Activated CD4-positive, alpha-beta memory T cell treated with anti-CD3 and anti-CD28 coated beads for 36 hours (primary cell): ENCODE measurements around the gene ADAMTS12. TPM values are rescaled to one million over a fixed set of nuclear protein-coding genes. Genes with fewer than 3 reads are reported as not detected.
"Not testable (repeated sequence)": the region's sequence is repeated elsewhere in the genome, so short reads cannot be mapped to it uniquely, and the experiment has no call there.

Experiments used
- CTCF ChIA-PET: fragments of 350-600 bp; sonication (Branson Sonifier 250); formaldehyde crosslinking; loops from one replicate; lab custom pipeline; 2021; ENCODE audit warnings: antibody characterized with exemption, inconsistent platforms; lab: Charles Lee
- POLR2A ChIA-PET: fragments of 350-600 bp; sonication (Branson Sonifier 250); formaldehyde crosslinking; loops from one replicate; lab custom pipeline; 2021; ENCODE audit warnings: antibody characterized with exemption; lab: Charles Lee
- DNase-seq: peaks from one replicate; pipeline ENCODE4 v3.0.0-alpha.2; 2020
- H3K27ac Mint-ChIP-seq: one replicate; pipeline ENCODE4 v1.8.0; 2021; ENCODE audit warnings: mixed read lengths
- H3K27me3 Mint-ChIP-seq: one replicate; pipeline ENCODE4 v1.8.0; 2021; ENCODE audit warnings: mixed read lengths
- H3K36me3 Mint-ChIP-seq: one replicate; pipeline ENCODE4 v1.8.0; 2021; ENCODE audit warnings: mixed read lengths
- H3K4me1 Mint-ChIP-seq: one replicate; pipeline ENCODE4 v1.8.0; 2021; ENCODE audit warnings: low read depth, mixed read lengths
- H3K4me3 Mint-ChIP-seq: one replicate; pipeline ENCODE4 v1.8.0; 2021; ENCODE audit warnings: mild to moderate bottlenecking, mixed read lengths
- H3K9me3 Mint-ChIP-seq: one replicate; pipeline ENCODE4 v1.8.0; 2021; ENCODE audit warnings: mixed read lengths
- intact Hi-C: fragments of 100-400 bp; cut with micrococcal nuclease; formaldehyde crosslinking; loops from one replicate; pipeline ENCODE4 v1.15.1; 2023
- total RNA-seq, 2 experiments: library from RNA; stranded (reverse); gene quantifications; one replicate each; pipeline ENCODE4 v1.2.3, GENCODE V29; 2021

The ADAMTS12 gene
- total RNA-seq, 2 experiments from 2014 or later = not detected

DNA sequence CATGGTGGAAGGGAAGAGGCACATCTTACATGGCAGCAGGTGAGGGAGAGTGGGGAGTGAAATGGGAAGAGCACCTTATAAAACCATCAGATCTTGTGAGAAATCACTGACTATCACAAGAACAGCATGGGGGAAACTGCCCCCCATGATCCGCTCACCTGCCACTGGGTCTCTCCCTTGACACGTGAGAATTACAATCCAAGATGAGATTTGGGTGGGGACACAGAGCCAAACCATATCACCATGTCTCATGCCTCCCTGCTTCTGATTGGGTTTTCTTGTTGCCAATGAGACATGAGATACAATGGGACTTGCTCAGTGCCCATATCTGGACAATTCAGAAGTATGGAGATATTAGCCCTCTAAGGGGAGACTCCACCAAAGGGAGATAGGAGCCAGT is 353.6 kb downstream of the ADAMTS12 start:
- ChIA-PET CTCF (no interaction called here), POLR2A (no interaction called here)
- Mint-ChIP-seq H3K27ac (no peak overlapping the region), H3K4me3 (no peak overlapping the region), H3K27me3 (peaks cover 7% of the 10 kb centered on the region), H3K36me3 (no peaks in the 10 kb centered on the region), H3K9me3 (no peaks in the 10 kb centered on the region), H3K4me1 (no peaks in the 10 kb centered on the region)
- intact Hi-C loops = no loop called here
- no peak for DNase-seq

DNA sequence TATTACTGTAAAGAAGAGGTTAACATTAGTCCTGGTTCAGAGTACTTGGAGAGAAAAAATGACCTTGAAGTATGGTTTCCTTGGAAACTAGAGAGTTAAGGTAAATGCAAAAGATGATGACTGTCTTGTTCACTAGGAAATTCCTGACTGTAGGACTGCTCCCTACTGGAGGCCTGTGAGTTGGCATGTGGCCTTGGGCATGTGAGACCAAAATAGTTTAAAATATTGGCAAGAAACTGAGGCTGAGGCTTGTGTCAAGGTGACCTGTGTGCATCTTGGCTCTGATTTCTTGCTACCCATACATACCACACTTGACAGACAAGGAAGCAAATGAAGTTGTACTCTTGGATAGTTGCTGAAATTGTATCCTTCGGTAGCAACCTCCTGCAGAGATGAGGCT is 354.6 kb downstream of the ADAMTS12 start:
- Mint-ChIP-seq H3K27me3 (peaks cover 1% of the 10 kb centered on the region), H3K9me3 (no peaks in the 10 kb centered on the region), H3K27ac (no peak overlapping the region), H3K4me1 (no peaks in the 10 kb centered on the region), H3K4me3 (no peak overlapping the region), H3K36me3 (no peaks in the 10 kb centered on the region)
- ChIA-PET CTCF (interaction anchor here (0.5 kb wide), 1 partner anchor 47 kb away, joined by 3 read pairs; no protein-coding TSS in a partner anchor), POLR2A (no interaction called here)
- DNase-seq = no peak
- intact Hi-C loops = no loop called here

DNA sequence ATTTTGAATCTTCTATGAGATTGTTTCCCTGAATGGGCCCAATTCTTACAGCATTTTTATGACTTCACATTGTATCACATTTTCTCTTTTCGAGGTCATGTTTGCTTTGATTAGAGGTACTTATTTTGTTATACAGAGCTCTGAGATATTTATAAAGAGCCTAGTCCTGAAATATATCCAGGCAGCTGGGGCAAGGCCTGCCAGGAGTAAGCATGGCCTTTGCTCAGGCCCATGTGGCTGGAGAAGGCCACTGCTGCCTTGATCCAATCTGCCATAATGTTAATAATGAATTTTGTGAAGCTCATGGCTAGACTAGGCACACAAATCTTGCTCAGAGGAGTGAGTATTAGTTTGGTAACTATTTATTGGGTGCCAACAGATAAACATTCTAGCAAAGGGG is 355.0 kb downstream of the ADAMTS12 start:
- no peaks in the 10 kb centered on the region for H3K9me3 Mint-ChIP-seq
- intact Hi-C loops = no loop called here
- no peaks in the 10 kb centered on the region for H3K4me1 Mint-ChIP-seq
- peaks cover 1% of the 10 kb centered on the region for H3K27me3 Mint-ChIP-seq
- POLR2A ChIA-PET = no interaction called here
- CTCF ChIA-PET = interaction anchor here (0.5 kb wide), 1 partner anchor 47 kb away, joined by 3 read pairs; no protein-coding TSS in a partner anchor
- H3K36me3 Mint-ChIP-seq = no peaks in the 10 kb centered on the region
- no peak for DNase-seq
- no peak overlapping the region for H3K4me3 Mint-ChIP-seq
- H3K27ac Mint-ChIP-seq = no peak overlapping the region

DNA sequence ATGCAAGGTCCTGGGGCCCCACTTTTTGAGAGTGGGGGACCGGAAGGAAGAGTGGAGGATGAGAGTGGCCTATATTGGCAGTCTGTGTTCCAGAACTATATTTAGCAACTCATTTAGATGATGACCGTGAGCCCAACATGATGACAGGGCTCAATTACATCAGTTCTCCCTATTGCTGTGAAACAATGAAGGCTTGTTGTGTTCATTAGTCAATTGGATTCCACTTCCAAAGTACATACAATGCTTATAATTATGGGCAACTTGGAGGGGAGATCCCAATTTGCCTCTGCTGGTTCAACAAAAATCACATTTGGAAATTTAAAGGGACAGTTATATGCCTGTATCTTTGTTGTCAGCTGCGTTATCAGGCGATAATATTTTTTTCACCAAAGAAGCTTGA is 360.0 kb downstream of the ADAMTS12 start:
- CTCF ChIA-PET = no interaction called here
- intact Hi-C loops = no loop called here
- Mint-ChIP-seq H3K36me3 (no peaks in the 10 kb centered on the region), H3K4me3 (no peak overlapping the region), H3K27me3 (no peaks in the 10 kb centered on the region), H3K4me1 (no peaks in the 10 kb centered on the region), H3K27ac (no peak overlapping the region), H3K9me3 (no peaks in the 10 kb centered on the region)
- POLR2A ChIA-PET = no interaction called here
- no peak for DNase-seq

DNA sequence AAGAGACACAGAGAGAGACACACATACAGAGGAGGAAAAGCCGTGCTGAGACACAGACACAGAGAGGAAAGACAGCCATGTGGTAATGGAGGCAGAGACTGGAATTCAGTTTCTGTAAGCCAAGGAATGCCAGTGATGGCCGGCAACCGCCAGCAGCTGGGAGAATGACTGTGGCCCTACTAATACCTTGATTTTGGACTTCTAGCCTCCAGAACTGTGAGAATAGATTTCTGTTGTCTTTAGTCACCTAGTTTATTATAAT is 360.8 kb downstream of the ADAMTS12 start:
- Mint-ChIP-seq H3K4me1 (no peaks in the 10 kb centered on the region), H3K4me3 (no peak overlapping the region), H3K27ac (no peak overlapping the region), H3K36me3 (no peaks in the 10 kb centered on the region), H3K9me3 (no peaks in the 10 kb centered on the region), H3K27me3 (no peaks in the 10 kb centered on the region)
- POLR2A ChIA-PET = no interaction called here
- intact Hi-C loops = no loop called here
- CTCF ChIA-PET = no interaction called here
- no peak for DNase-seq

DNA sequence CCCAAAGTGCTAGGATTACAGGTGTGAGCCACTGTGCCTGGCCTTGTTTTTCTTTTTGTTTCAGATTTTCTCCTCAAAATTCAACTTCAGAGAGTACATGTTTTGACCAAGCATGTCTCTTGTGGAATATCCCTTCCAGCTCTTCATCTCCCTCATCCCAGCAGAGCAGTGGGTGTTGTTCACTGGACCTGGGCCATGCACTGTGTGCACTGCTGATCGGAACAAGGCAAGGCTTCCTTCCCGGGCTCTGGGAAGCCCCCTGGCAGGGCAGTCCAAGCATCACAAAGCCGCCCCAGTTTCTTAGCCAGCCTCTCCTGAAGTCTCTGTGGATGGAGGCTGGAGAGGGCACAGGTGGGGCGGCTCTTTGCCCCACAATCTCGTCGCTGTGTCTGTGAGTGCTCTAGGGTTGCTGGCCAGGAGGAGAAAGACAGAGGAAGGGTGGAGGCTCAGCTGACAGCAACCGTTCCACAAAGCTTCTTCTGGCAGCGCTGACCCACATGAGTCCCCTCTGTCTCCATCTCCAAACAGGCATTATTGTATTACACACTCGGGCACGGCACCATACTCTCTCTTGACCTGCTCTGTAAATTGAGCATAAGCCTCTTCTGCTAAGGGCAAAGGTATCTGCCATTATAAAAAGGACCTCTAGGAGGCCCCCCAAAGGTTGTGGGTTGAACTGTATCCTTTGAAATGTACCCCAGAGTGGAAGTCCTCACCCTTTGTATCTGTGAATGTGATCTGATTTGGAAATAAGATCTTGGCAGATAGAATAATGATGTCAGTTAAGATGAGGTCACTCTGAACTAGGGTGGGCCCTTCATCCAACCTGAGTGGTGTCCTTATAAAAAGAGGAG is 361.4 kb downstream of the ADAMTS12 start:
- Mint-ChIP-seq H3K9me3 (no peaks in the 10 kb centered on the region), H3K4me1 (no peaks in the 10 kb centered on the region), H3K27ac (no peak overlapping the region), H3K36me3 (no peaks in the 10 kb centered on the region), H3K27me3 (no peaks in the 10 kb centered on the region), H3K4me3 (no peak overlapping the region)
- ChIA-PET POLR2A (no interaction called here), CTCF (no interaction called here)
- DNase-seq = no peak
- intact Hi-C loops = no loop called here

DNA sequence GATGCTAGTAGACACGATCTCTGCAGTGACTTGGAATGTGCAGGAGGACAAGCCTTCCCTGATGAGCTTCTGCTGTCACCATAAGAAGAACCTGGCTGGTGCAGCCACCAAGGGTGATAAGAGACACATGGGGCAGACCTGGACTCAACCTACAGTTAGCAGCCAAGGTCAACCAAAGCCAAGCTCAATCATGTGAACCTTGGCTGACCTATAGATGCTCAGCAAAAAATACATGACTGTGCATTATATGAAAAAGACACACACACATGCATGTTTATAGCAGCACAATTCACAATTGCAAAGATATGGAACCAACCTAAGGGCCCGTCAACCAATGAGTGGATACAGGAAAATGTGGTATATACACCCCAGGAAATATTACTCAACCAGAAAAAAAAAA is 364.1 kb downstream of the ADAMTS12 start:
- H3K9me3 Mint-ChIP-seq = no peaks in the 10 kb centered on the region
- no peak overlapping the region for H3K27ac Mint-ChIP-seq
- POLR2A ChIA-PET = no interaction called here
- no peaks in the 10 kb centered on the region for H3K27me3 Mint-ChIP-seq
- DNase-seq = no peak
- intact Hi-C loops = no loop called here
- no peak overlapping the region for H3K4me3 Mint-ChIP-seq
- no peaks in the 10 kb centered on the region for H3K4me1 Mint-ChIP-seq
- CTCF ChIA-PET = interaction anchor here (1.0 kb wide), 1 partner anchor 20 kb away, joined by 3 read pairs; no protein-coding TSS in a partner anchor
- no peaks in the 10 kb centered on the region for H3K36me3 Mint-ChIP-seq

DNA sequence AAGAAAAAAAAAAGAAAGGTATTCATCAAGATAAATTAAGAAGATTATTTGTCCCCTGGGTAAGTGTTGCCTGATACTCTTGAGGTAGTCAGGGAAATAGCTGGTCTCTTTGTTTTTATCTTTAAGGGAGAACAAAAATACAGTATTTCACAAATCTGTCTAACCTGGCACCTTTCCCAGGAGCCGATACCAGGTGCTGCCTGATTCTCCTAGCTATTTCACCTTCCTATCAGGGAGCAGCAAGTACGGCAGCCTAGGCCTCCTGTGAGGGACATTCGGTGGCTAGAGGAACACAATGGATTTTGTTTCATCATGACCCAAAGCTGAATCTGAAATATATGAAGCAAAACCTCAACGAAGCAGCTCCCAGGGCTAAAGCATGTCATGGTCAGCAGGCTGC is 365.0 kb downstream of the ADAMTS12 start:
- H3K4me3 Mint-ChIP-seq = no peak overlapping the region
- ChIA-PET CTCF (interaction anchor here (1.0 kb wide), 1 partner anchor 21 kb away, joined by 3 read pairs; no protein-coding TSS in a partner anchor), POLR2A (no interaction called here)
- no peaks in the 10 kb centered on the region for H3K4me1 Mint-ChIP-seq
- no peaks in the 10 kb centered on the region for H3K27me3 Mint-ChIP-seq
- H3K27ac Mint-ChIP-seq = no peak overlapping the region
- no peak for DNase-seq
- intact Hi-C loops = no loop called here
- H3K36me3 Mint-ChIP-seq = no peaks in the 10 kb centered on the region
- no peaks in the 10 kb centered on the region for H3K9me3 Mint-ChIP-seq

DNA sequence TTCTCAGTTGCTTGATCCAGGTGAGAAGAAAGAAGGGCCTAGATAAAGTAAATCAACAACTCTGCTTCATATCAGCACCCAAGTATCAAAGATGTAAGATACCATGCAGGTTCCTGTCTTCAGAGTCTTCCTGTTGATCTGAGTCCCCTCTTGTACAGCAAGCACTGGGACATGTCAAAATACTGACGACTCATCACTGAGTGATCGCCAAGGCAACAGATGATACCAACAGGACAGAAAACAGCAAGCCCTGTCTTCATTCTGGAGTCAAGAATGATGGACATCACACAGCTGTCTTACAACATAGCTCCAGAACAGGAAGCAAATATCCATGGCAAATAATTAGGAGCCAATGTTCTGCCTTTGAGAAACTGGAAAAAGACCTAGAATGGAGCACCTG is 367.3 kb downstream of the ADAMTS12 start:
- DNase-seq = no peak
- POLR2A ChIA-PET = no interaction called here

DNA sequence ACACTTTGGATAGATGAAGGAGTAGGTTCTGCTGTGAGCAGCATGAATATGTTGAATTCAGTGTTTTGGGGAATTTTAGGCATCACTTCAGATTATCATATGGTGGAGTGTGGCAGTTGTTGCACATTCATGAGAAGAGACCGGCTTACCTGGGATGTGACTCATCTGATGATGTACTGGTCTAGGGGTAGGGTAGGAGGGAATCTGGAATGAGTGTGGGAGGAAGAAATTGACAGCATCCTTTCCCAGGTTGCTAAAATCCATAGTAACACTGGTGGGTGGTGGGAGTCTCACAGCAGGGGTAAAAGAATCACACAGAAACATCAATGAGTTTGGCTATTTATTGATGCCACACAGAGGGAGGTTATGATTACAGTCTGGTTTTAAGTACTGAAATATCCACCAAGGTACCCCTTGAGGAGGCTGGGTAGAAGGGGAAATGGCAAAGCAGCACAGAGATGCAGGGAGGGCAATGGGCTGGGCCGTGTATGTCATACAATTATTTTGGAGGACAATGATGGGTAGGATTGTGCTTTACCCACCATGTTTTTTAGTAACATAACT is 368.5 kb downstream of the ADAMTS12 start:
- DNase-seq = no peak
- no peak overlapping the region for H3K4me3 Mint-ChIP-seq
- intact Hi-C loops = loop anchor here (5.0 kb wide), 1 partner anchor 81 kb away; the partner anchor contains the start of gene TARS1
- ChIA-PET CTCF (no interaction called here), POLR2A (no interaction called here)
- no peak overlapping the region for H3K27ac Mint-ChIP-seq
- H3K9me3 Mint-ChIP-seq = peaks cover 6% of the 10 kb centered on the region
- no peaks in the 10 kb centered on the region for H3K4me1 Mint-ChIP-seq
- H3K36me3 Mint-ChIP-seq = no peaks in the 10 kb centered on the region
- H3K27me3 Mint-ChIP-seq = peaks cover 4% of the 10 kb centered on the region

More for the DNA sequence above, 367.3 kb downstream of the ADAMTS12 start:
- no peak overlapping the region for H3K4me3 Mint-ChIP-seq
- no peaks in the 10 kb centered on the region for H3K36me3 Mint-ChIP-seq
- CTCF ChIA-PET = no interaction called here
- H3K4me1 Mint-ChIP-seq = no peaks in the 10 kb centered on the region
- peaks cover 1% of the 10 kb centered on the region for H3K27me3 Mint-ChIP-seq
- H3K27ac Mint-ChIP-seq = no peak overlapping the region
- H3K9me3 Mint-ChIP-seq = no peaks in the 10 kb centered on the region
- intact Hi-C loops = loop anchor here (5.0 kb wide), 1 partner anchor 82 kb away; the partner anchor contains the start of gene TARS1

DNA sequence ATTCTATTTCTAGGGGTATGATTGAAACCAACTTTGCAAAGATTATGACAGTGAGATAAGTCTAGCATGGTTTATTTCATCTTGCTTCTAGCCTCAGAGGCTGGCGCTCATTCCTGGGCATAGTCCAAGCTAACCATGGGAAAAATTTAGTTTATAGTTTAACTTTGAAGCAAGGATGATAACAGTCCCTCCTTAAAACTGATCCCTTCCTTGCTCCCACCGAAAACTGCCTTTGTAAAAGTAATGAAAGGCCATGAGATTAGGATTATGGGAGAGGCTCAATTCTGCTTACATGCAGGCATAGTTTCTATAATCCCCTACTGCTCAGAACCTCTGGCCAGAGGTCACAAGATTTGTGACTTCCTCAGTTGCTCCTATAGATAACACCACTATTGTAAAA is 375.4 kb downstream of the ADAMTS12 start:
- POLR2A ChIA-PET = no interaction called here
- Mint-ChIP-seq H3K27ac (no peak overlapping the region), H3K4me1 (no peaks in the 10 kb centered on the region), H3K27me3 (peaks cover 4% of the 10 kb centered on the region), H3K4me3 (no peak overlapping the region), H3K36me3 (no peaks in the 10 kb centered on the region), H3K9me3 (peaks cover 8% of the 10 kb centered on the region)
- DNase-seq = no peak
- CTCF ChIA-PET = no interaction called here
- intact Hi-C loops = no loop called here

DNA sequence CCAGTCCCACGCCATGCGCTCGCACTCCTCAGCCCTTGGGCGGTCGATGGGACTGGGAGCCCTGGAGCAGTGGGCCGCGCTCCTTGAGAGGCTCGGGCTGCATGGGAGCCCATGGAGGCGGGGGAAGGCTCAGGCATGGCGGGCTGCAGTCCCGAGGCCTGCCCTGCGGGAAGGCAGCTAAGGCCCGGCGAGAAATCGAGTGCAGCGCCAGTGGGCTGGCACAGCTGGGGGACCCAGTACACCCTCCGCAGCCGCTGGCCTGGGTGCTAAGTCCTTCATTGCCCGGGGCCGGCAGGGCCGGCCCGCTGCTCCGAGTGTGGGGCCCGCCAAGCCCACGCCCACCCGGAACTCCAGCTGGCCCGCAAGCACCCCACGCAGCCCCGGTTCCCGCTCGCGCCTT is 376.4 kb downstream of the ADAMTS12 start:
- H3K4me3 Mint-ChIP-seq, H3K4me1 Mint-ChIP-seq, intact Hi-C loops, DNase-seq, H3K27ac Mint-ChIP-seq, H3K36me3 Mint-ChIP-seq, H3K27me3 Mint-ChIP-seq, CTCF ChIA-PET, H3K9me3 Mint-ChIP-seq: not testable (repeated sequence)
- POLR2A ChIA-PET = interaction anchor here (0.7 kb wide), 1 partner anchor 687 kb away, joined by 3 read pairs; no protein-coding TSS in a partner anchor
